Vagina (tissue), 2 donors: ENCODE measurements around the gene UQCC2. TPM values are rescaled to one million over a fixed set of nuclear protein-coding genes. Genes with fewer than 3 reads are reported as not detected.

ENCODE experiments used
- DNase-seq, 2 donors: peaks; one replicate each; pipeline ENCODE4 v3.0.0-alpha.2; 2017; ENCODE audit errors: extremely low spot score in 2 of 2
- H3K27ac ChIP-seq: fragments of 200-600 bp; sonication (generic); one replicate; pipeline ENCODE4 v1.5.1; 2019
- H3K27me3 ChIP-seq: fragments of 200-600 bp; sonication (generic); one replicate; pipeline ENCODE4 v1.5.1; 2019
- H3K36me3 ChIP-seq, 2 donors: fragments of 200-600 bp; sonication (generic); one replicate each; pipeline ENCODE4 v1.5.1; 2017 to 2019
- H3K4me1 ChIP-seq: fragments of 200-600 bp; sonication (generic); one replicate; pipeline ENCODE4 v1.5.1; 2019
- H3K4me3 ChIP-seq, 2 donors: fragments of 200-600 bp; sonication (generic); 1 replicate in 1 of 2; 2 replicates in 1 of 2; pipeline ENCODE4 v1.5.1; 2016 to 2019
- H3K9me3 ChIP-seq: fragments of 200-600 bp; sonication (generic); one replicate; pipeline ENCODE4 v1.5.1; 2019
- CTCF ChIP-seq, 3 experiments: fragments of 450-650 bp in 2 of 3; fragments of 200-600 bp in 1 of 3; sonication (generic) in 1 of 3; IDR thresholded peaks; one replicate each; pipeline ENCODE4 v1.5.1; 2017 to 2019; ENCODE audit warnings: antibody characterized with exemption in 3 of 3, mild to moderate bottlenecking in 2 of 3, moderate library complexity in 2 of 3
- POLR2A ChIP-seq, 2 donors: fragments of 450-650 bp; IDR thresholded peaks; one replicate each; pipeline ENCODE4 v1.6.1; 2017; ENCODE audit warnings: antibody characterized with exemption in 2 of 2, mild to moderate bottlenecking in 2 of 2, moderate library complexity in 2 of 2
- POLR2AphosphoS5 ChIP-seq, 2 donors: sonication (generic); formaldehyde crosslinking; IDR thresholded peaks; one replicate each; pipeline ENCODE4 v1.9.0; 2017; ENCODE audit warnings: antibody characterized with exemption in 2 of 2, mild to moderate bottlenecking in 2 of 2, low read depth in 1 of 2; ENCODE audit not compliant: insufficient read depth in 1 of 2
- intact Hi-C: fragments of 100-400 bp; cut with DNase I; formaldehyde crosslinking; loops from one replicate; pipeline ENCODE4 v1.15.1; 2023
- total RNA-seq: library from RNA; depleted of rRNA; stranded (reverse); fragments of >200 nt; gene quantifications from one replicate; pipeline ENCODE4 v1.2.3, GENCODE V29; 2016

Gene UQCC2
- total RNA-seq, 1 donor from 2014 or later, result 16.2 TPM

- no peak overlapping the region for H3K27ac ChIP-seq
- peaks cover 19% of the 10 kb centered on the region for H3K4me1 ChIP-seq
- no peak overlapping the region for H3K4me3 ChIP-seq
- no peaks in the 10 kb centered on the region for H3K9me3 ChIP-seq
- no peak for DNase-seq
- TF ChIP-seq POLR2A (IDR thresholded peaks at IDR 0.05) (no peak), POLR2AphosphoS5 (IDR thresholded peaks at IDR 0.05; ENCODE audit: insufficient read depth in 1 of 2, low read depth in 1 of 2) (no peak), CTCF (IDR thresholded peaks at IDR 0.05) (no peak)
- intact Hi-C loops, result no loop called here
- no peaks in the 10 kb centered on the region for H3K36me3 ChIP-seq
- no peaks in the 10 kb centered on the region for H3K27me3 ChIP-seq
These were observed 45.6 kb upstream of the UQCC2 start for GRCh38 chr6:33757113-33757512.

GRCh38 chr6:33756211-33756954, 44.9 kb upstream of the UQCC2 start:
- no peaks in the 10 kb centered on the region for H3K27me3 ChIP-seq
- TF ChIP-seq POLR2AphosphoS5 (IDR thresholded peaks at IDR 0.05; ENCODE audit: insufficient read depth in 1 of 2, low read depth in 1 of 2), result no peak
- TF ChIP-seq POLR2A (IDR thresholded peaks at IDR 0.05), result no peak
- no peak for TF ChIP-seq CTCF (IDR thresholded peaks at IDR 0.05)
- H3K36me3 ChIP-seq, result no peaks in the 10 kb centered on the region
- H3K4me3 ChIP-seq, result no peak overlapping the region
- H3K4me1 ChIP-seq, result peaks cover 19% of the 10 kb centered on the region
- intact Hi-C loops, result no loop called here
- H3K9me3 ChIP-seq, result no peaks in the 10 kb centered on the region
- no peak overlapping the region for H3K27ac ChIP-seq
- no peak for DNase-seq

GRCh38 chr6:33755070-33755869, 43.8 kb upstream of the UQCC2 start:
- no peaks in the 10 kb centered on the region for H3K36me3 ChIP-seq
- DNase-seq, result no peak
- intact Hi-C loops, result no loop called here
- no peak overlapping the region for H3K27ac ChIP-seq
- H3K4me3 ChIP-seq, result no peak overlapping the region
- no peaks in the 10 kb centered on the region for H3K9me3 ChIP-seq
- H3K4me1 ChIP-seq, result peaks cover 24% of the 10 kb centered on the region
- no peaks in the 10 kb centered on the region for H3K27me3 ChIP-seq
- no peak for TF ChIP-seq POLR2AphosphoS5 (IDR thresholded peaks at IDR 0.05; ENCODE audit: insufficient read depth in 1 of 2, low read depth in 1 of 2)
- TF ChIP-seq CTCF (IDR thresholded peaks at IDR 0.05), result no peak

GRCh38 chr6:33754222-33754621, 42.7 kb upstream of the UQCC2 start:
- H3K4me1 ChIP-seq, result peaks cover 25% of the 10 kb centered on the region
- intact Hi-C loops, result no loop called here
- H3K36me3 ChIP-seq, result no peaks in the 10 kb centered on the region
- TF ChIP-seq POLR2AphosphoS5 (IDR thresholded peaks at IDR 0.05; ENCODE audit: insufficient read depth in 1 of 2, low read depth in 1 of 2), result no peak
- no peak for TF ChIP-seq CTCF (IDR thresholded peaks at IDR 0.05)
- TF ChIP-seq POLR2A (IDR thresholded peaks at IDR 0.05), result no peak
- H3K27me3 ChIP-seq, result no peaks in the 10 kb centered on the region
- no peaks in the 10 kb centered on the region for H3K9me3 ChIP-seq
- no peak for DNase-seq
- no peak overlapping the region for H3K4me3 ChIP-seq
- H3K27ac ChIP-seq, result no peak overlapping the region

- intact Hi-C loops, result no loop called here
- Histone ChIP-seq H3K27ac (no peak overlapping the region), H3K4me3 (no peak overlapping the region), H3K9me3 (no peaks in the 10 kb centered on the region), H3K4me1 (peaks cover 25% of the 10 kb centered on the region), H3K27me3 (no peaks in the 10 kb centered on the region), H3K36me3 (no peaks in the 10 kb centered on the region)
- no peak for DNase-seq
- TF ChIP-seq POLR2AphosphoS5 (IDR thresholded peaks at IDR 0.05; ENCODE audit: insufficient read depth in 1 of 2, low read depth in 1 of 2) (no peak), POLR2A (IDR thresholded peaks at IDR 0.05) (no peak), CTCF (IDR thresholded peaks at IDR 0.05) (no peak)
These were observed 41.1 kb upstream of the UQCC2 start for GRCh38 chr6:33752646-33753015.
